ENCODE data around the gene C1R.

- no peak for TF ChIP-seq POLR2AphosphoS5 (IDR thresholded peaks at IDR 0.05; ENCODE audit: low read depth, low read length)
- no peak for TF ChIP-seq POLR2A (IDR thresholded peaks at IDR 0.05; ENCODE audit: low read depth, low read length)
- no peak for TF ChIP-seq PAX5 (IDR thresholded peaks at IDR 0.05; ENCODE audit: insufficient read depth, low read length, severe bottlenecking)
- TF ChIP-seq TAF1 (IDR thresholded peaks at IDR 0.05; ENCODE audit: low read depth, low read length): no peak
These were observed 37.8 kb upstream of the C1R start, which contains the start of gene CLSTN3 for GRCh38 chr12:7129872-7130691.
